NCI-H1436 treated with DMSO at 0.1 percent for 48 hours (cell line): ENCODE data around the gene DCST1.
A peak's percentile ranks its signal among the peaks of the same experiment; 100 is the strongest.

Experiments used
- DNase-seq: peaks from one replicate; lab custom pipeline; 2025; lab: John Stamatoyannopoulos, UW

DCST1 gene

DNA sequence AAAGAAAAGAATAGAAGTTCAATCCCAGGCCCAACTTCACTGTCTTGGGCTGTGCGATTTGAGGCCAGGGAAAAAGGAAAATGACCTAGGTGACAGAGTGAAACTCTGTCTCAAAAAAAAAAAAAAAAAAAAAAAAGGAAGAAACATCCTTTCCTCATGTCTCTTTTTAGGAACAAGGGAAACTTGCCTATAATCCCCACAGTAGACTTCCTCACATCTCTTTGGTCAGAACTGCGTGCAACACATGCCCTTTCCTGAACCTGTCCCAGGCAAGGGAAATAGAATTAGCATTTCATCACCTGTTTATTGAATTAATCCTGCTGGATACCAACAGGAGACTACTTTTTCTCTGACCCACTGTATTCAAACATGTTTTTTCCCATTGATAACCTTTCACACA is 2.3 kb downstream of the DCST1 start:
- no peak for DNase-seq

GRCh38 chr1:155037043-155037442 is 3.4 kb downstream of the DCST1 start:
- DNase-seq: no peak

- no peak for DNase-seq
These were observed 4.3 kb downstream of the DCST1 start for GRCh38 chr1:155037851-155038441.

DNA sequence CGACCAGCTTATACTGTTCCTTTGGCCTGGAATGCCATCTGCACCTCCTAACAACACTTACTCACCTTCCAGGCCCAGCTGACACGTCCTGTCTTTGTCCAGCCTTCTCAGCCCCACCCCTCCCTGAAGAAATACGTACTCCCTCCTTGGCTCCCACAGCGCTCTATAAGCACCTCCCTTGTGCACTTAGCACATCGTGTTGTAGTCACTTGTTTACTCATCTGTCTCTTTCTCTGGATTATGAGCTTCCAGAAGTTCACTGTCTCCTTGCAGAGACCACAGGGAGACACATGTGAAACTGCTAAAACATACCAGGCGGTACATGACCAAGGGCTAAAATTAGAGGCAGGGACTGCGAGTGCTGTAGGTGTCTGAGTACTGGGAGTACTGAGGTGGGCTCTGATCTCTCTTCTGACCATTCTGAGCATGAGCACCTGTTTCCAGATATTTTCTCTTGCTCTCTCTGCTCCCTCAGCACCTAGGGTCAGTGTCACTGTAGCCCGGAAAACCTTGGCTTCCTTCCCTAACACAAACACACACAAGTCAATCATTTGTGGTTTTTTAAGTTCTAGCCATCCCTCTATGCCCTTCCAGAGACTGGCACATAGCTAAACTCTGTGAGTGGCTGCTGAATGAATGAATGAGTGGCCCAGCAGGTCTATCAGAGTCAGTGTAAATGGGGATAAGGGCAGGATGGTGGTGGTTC is 5.1 kb downstream of the DCST1 start:
- no peak for DNase-seq

- no peak for DNase-seq
These were observed 5.7 kb downstream of the DCST1 start for GRCh38 chr1:155039308-155039669.

GRCh38 chr1:155040358-155041093 is 6.9 kb downstream of the DCST1 start:
- no peak for DNase-seq

- DNase-seq: no peak
These were observed 9.2 kb downstream of the DCST1 start for GRCh38 chr1:155042789-155043188.

GRCh38 chr1:155043301-155043702 is 9.7 kb downstream of the DCST1 start:
- no peak for DNase-seq

GRCh38 chr1:155043793-155044192 is 10.2 kb downstream of the DCST1 start:
- DNase-seq: no peak

GRCh38 chr1:155044365-155044764 is 10.7 kb downstream of the DCST1 start:
- no peak for DNase-seq

DNA sequence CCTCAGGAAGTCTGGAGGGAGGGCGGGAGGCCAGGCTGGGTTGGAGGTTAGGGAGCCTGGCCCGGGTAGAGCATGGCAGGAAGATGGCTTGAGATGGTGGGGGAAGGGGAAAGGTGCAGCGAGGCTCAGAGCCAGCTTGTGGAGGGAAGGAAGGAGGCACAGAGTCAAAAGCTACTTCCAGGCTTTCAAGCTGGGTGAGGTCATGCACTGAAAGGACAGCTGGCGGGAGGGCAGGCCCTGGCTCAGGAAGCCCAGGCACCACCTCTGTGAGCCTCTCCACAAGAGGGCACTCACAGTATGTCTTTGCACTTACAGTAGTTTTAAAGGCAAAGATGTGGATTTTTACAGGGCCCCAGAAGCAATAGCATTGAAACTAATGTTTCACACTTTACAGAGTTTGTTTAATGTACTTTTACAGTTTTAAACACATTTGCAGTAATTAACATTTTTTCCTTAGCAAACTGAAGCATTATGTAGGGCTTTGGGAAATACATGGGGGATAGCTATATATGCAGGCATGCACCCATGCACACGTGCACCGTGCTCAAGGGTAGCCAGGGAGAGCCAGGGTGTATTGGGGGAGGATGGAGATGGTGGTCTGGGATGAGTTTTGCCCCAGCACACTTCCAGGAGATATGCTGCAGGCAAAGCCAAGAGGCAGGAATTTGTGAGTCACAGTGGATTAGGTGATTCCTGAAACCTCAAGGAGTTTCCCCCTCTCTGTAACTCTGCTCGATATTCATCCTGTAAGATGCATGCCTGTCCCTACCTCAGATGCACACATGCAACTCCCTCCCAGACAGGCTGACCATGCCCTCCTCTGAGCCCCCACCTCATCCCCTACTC is 11.4 kb downstream of the DCST1 start:
- no peak for DNase-seq

GRCh38 chr1:155048449-155049334 is 15.1 kb downstream of the DCST1 start:
- DNase-seq: no peak

- DNase-seq: no peak
These were observed 16.3 kb downstream of the DCST1 start for GRCh38 chr1:155049651-155050559.

GRCh38 chr1:155050560-155051341 is 17.1 kb downstream of the DCST1 start, which contains the start of gene ADAM15:
Gene ADAM15 (plus strand): TSS chr1:155051316. CDS start chr1:155051387, 71 bp downstream.
- no peak for DNase-seq

- no peak for DNase-seq
These were observed 17.7 kb downstream of the DCST1 start for GRCh38 chr1:155051342-155051776.

DNA sequence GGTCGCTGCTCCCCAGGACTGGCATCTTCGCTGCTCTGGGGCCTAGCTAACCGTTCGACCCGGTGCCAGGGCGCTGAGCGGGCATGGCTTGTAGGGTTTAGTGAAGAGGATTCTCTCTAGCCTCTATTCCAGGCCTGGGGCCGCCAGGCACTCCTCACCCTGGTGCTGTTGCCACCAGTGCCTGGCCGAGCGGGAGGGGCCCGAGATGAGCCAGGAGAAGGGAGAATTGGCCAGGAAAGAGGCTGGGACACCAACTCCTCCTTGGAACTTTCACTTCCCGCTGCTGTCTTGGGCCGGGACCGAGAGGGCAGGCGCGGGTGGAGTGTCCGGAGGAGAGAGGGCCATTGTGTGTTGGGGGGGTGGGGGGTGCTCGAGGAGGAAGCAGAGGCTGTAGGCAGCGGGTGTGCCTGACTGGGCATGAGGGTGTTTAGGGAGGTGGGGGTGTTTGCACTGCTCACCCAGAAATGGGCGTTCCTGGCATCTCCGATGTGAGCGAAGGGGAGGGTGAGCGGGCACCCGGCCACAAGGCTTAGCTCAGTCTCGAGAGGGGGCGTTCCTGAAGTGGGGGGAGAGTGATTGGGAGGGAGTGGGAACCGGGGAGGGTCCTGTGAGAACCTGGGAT is 18.3 kb downstream of the DCST1 start:
- no peak for DNase-seq

GRCh38 chr1:155052439-155053395 is 19.1 kb downstream of the DCST1 start:
- DNase-seq: peak; percentile 56
